H1 (cell line): ENCODE measurements around the gene SPRR3. TPM values are rescaled to one million over a fixed set of nuclear protein-coding genes. Genes with fewer than 3 reads are reported as not detected.
A peak's percentile ranks its signal among the peaks of the same experiment; 100 is the strongest.

ENCODE experiments used
- CTCF ChIA-PET: fragments of 300-600 bp; sonication (Branson Sonifier 250); formaldehyde crosslinking; loops from one replicate; lab custom pipeline; 2021; ENCODE audit not compliant: partially characterized antibody; lab: Charles Lee
- POLR2A ChIA-PET: fragments of 300-600 bp; sonication (Branson Sonifier 250); formaldehyde crosslinking; loops from one replicate; lab custom pipeline; 2021; ENCODE audit warnings: inconsistent platforms; ENCODE audit not compliant: partially characterized antibody; lab: Charles Lee
- DNase-seq, 2 experiments: peaks; one replicate each; pipeline versions ENCODE4 v3.0.0 to v3.0.0-alpha.2; 2010 to 2022; ENCODE audit warnings: low spot score in 2 of 2, low read depth in 1 of 2, mixed read lengths in 1 of 2
- FAIRE-seq: peaks from 2 replicates; lab custom pipeline; 2011; peaks lifted over from hg19 to GRCh38; lab: Jason Lieb, UNC
- H2AFZ ChIP-seq: 2 replicates; pipeline ENCODE4 v1.8.1; 2012; ENCODE audit warnings: low read length, inconsistent platforms
- H2AK5ac ChIP-seq: 2 replicates; pipeline ENCODE4 v1.6.1; 2013; ENCODE audit warnings: low read depth, low read length
- H2BK120ac ChIP-seq: replicated peaks from 2 replicates; pipeline ENCODE3; 2013; ENCODE audit warnings: low read depth, low read length, inconsistent platforms
- H2BK12ac ChIP-seq: 2 replicates; pipeline ENCODE4 v1.6.1; 2013; ENCODE audit warnings: low read depth, low read length
- H2BK15ac ChIP-seq: 2 replicates; pipeline ENCODE4 v1.6.1; 2013; ENCODE audit warnings: low read length
- H2BK20ac ChIP-seq: 2 replicates; pipeline ENCODE4 v1.6.1; 2013; ENCODE audit warnings: low read length
- H2BK5ac ChIP-seq: 2 replicates; pipeline ENCODE4 v1.6.1; 2013; ENCODE audit warnings: low read depth, low read length
- H3K14ac ChIP-seq: 2 replicates; pipeline ENCODE4 v1.6.1; 2013; ENCODE audit warnings: inconsistent platforms; ENCODE audit not compliant: insufficient read length
- H3K18ac ChIP-seq: 2 replicates; pipeline ENCODE4 v1.6.1; 2013; ENCODE audit warnings: low read length; ENCODE audit errors: extremely low read depth
- H3K23ac ChIP-seq: 2 replicates; pipeline ENCODE4 v1.6.1; 2013; ENCODE audit warnings: inconsistent platforms; ENCODE audit not compliant: insufficient read length
- H3K23me2 ChIP-seq: 2 replicates; pipeline ENCODE4 v1.6.1; 2013; ENCODE audit warnings: low read depth, low read length
- H3K27ac ChIP-seq: 2 replicates; pipeline ENCODE4 v1.6.1; 2011; ENCODE audit warnings: low read depth, low read length, inconsistent platforms
- H3K27me3 ChIP-seq, 4 experiments: replicated peaks in 1 of 4; 1 replicate in 1 of 4; 2 replicates in 3 of 4; pipeline versions ENCODE4 v1.6.1 to v1.8.1; 2011 to 2013; ENCODE audit warnings: low read length in 3 of 4, mild to moderate bottlenecking in 3 of 4, inconsistent platforms in 2 of 4, mixed read lengths in 2 of 4, moderate library complexity in 1 of 4; ENCODE audit not compliant: control insufficient read depth in 3 of 4, insufficient read depth in 3 of 4; ENCODE audit errors: extremely low read depth in 1 of 4
- H3K36me3 ChIP-seq, 4 experiments: 2 replicates each; pipeline versions ENCODE4 v1.6.1 to v1.8.1; 2011 to 2013; ENCODE audit warnings: mild to moderate bottlenecking in 4 of 4, low read length in 3 of 4, moderate library complexity in 2 of 4, control low read depth in 1 of 4, inconsistent platforms in 1 of 4; ENCODE audit not compliant: insufficient read depth in 4 of 4, control insufficient read depth in 2 of 4
- H3K4ac ChIP-seq: replicated peaks from 2 replicates; pipeline ENCODE3; 2013; ENCODE audit warnings: low read length, low read depth, mixed read lengths, inconsistent platforms; ENCODE audit not compliant: insufficient read length
- H3K4me1 ChIP-seq, 4 experiments: replicated peaks in 1 of 4; 1 replicate in 1 of 4; 2 replicates in 3 of 4; pipeline versions ENCODE4 v1.6.1 to v1.8.1; 2011 to 2013; ENCODE audit warnings: low read length in 3 of 4, inconsistent platforms in 2 of 4, mixed read lengths in 1 of 4; ENCODE audit not compliant: insufficient read depth in 4 of 4, control insufficient read depth in 3 of 4
- H3K4me2 ChIP-seq, 2 experiments: 2 replicates each; pipeline versions ENCODE4 v1.6.1 to v1.8.1; 2011 to 2013; ENCODE audit warnings: low read depth in 2 of 2, low read length in 2 of 2, control low read depth in 1 of 2, inconsistent platforms in 1 of 2, mild to moderate bottlenecking in 1 of 2; ENCODE audit not compliant: insufficient read depth in 1 of 2
- H3K4me3 ChIP-seq, 4 experiments: fragments of 200-600, 300-600 bp in 1 of 4; sonication (generic), shearing (Covaris generic), sonication (Bioruptor Twin) in 1 of 4; 2 replicates each; pipeline versions ENCODE4 v1.5.1 to v1.8.1; 2011 to 2016; ENCODE audit warnings: low read length in 4 of 4, low read depth in 3 of 4, control low read depth in 2 of 4, inconsistent platforms in 2 of 4, mild to moderate bottlenecking in 2 of 4, mixed read lengths in 1 of 4, moderate library complexity in 1 of 4; ENCODE audit not compliant: insufficient read depth in 2 of 4; ENCODE audit errors: extremely low read depth in 1 of 4
- H3K56ac ChIP-seq: replicated peaks from 2 replicates; pipeline ENCODE3; 2013; ENCODE audit warnings: low read depth, mild to moderate bottlenecking, mixed read lengths, low read length, inconsistent platforms; ENCODE audit not compliant: insufficient read length
- H3K79me1 ChIP-seq: 2 replicates; pipeline ENCODE4 v1.6.1; 2013; ENCODE audit warnings: low read depth, low read length, control low read depth
- H3K79me2 ChIP-seq, 2 experiments: 2 replicates each; pipeline versions ENCODE4 v1.6.1 to v1.8.1; 2012 to 2013; ENCODE audit warnings: low read length in 2 of 2, mild to moderate bottlenecking in 2 of 2, inconsistent platforms in 1 of 2; ENCODE audit not compliant: insufficient read depth in 2 of 2, control insufficient read depth in 1 of 2
- H3K9ac ChIP-seq, 4 experiments: replicated peaks in 1 of 4; 1 replicate in 1 of 4; 2 replicates in 3 of 4; pipeline versions ENCODE4 v1.6.1 to v1.8.1; 2011 to 2013; ENCODE audit warnings: low read depth in 3 of 4, low read length in 3 of 4, control low read depth in 2 of 4, mild to moderate bottlenecking in 2 of 4, moderate library complexity in 2 of 4, inconsistent platforms in 1 of 4; ENCODE audit errors: extremely low read depth in 1 of 4
- H3K9me3 ChIP-seq, 2 experiments: 2 replicates each; pipeline versions ENCODE4 v1.6.1 to v1.8.1; 2012 to 2013; ENCODE audit warnings: mild to moderate bottlenecking in 2 of 2, moderate library complexity in 2 of 2, control low read depth in 1 of 2, inconsistent platforms in 1 of 2, low read depth in 1 of 2, low read length in 1 of 2, mixed read lengths in 1 of 2; ENCODE audit not compliant: insufficient read depth in 2 of 2
- H4K20me1 ChIP-seq, 2 experiments: replicated peaks in 1 of 2; 2 replicates each; pipeline versions ENCODE3 to v1.8.1; 2011 to 2013; ENCODE audit warnings: inconsistent platforms in 2 of 2, low read length in 2 of 2, mild to moderate bottlenecking in 1 of 2; ENCODE audit not compliant: insufficient read depth in 2 of 2, control insufficient read depth in 1 of 2
- H4K5ac ChIP-seq: 2 replicates; pipeline ENCODE4 v1.6.1; 2013; ENCODE audit warnings: low read length, low read depth, mixed read lengths, inconsistent platforms; ENCODE audit not compliant: insufficient read length
- H4K8ac ChIP-seq: 2 replicates; pipeline ENCODE4 v1.8.0; 2013; ENCODE audit warnings: mild to moderate bottlenecking, moderate library complexity, low read length, inconsistent platforms; ENCODE audit not compliant: insufficient read depth; ENCODE audit errors: extremely low read depth
- H4K91ac ChIP-seq: replicated peaks from 2 replicates; pipeline ENCODE3; 2013; ENCODE audit warnings: low read length, mixed read lengths, inconsistent platforms; ENCODE audit not compliant: insufficient read length
- BCL11A ChIP-seq, 2 experiments: IDR thresholded peaks; one replicate each; pipeline ENCODE4 v1.6.1; 2011; ENCODE audit warnings: low read depth in 2 of 2, low read length in 2 of 2, mild to moderate bottlenecking in 2 of 2
- CBX8 ChIP-seq: fragments of 300-800, 300-1000 bp; sonication (generic); IDR thresholded peaks from 2 replicates; pipeline ENCODE4 v1.7.1; 2016; ENCODE audit warnings: low read depth, low read length, borderline replicate concordance
- CHD2 ChIP-seq: IDR thresholded peaks from 2 replicates; pipeline ENCODE4 v1.6.1; 2012; ENCODE audit warnings: low read length, improper control_type of control experiment
- CTBP2 ChIP-seq: IDR thresholded peaks from 2 replicates; pipeline ENCODE4 v1.7.0; 2011; ENCODE audit warnings: borderline replicate concordance, mild to moderate bottlenecking, moderate library complexity, mixed read lengths, low read length; ENCODE audit not compliant: insufficient read depth, insufficient read length
- HDAC2 ChIP-seq, 2 experiments: fragments of 300-600 bp in 1 of 2; sonication (generic) in 1 of 2; IDR thresholded peaks; 2 replicates each; pipeline ENCODE4 v1.6.1; 2011 to 2012; ENCODE audit warnings: low read depth in 2 of 2, low read length in 2 of 2, mild to moderate bottlenecking in 2 of 2, moderate library complexity in 2 of 2, borderline replicate concordance in 1 of 2, inconsistent platforms in 1 of 2
- HDAC6 ChIP-seq: IDR thresholded peaks from one replicate; pipeline ENCODE4 v1.7.1; 2012; ENCODE audit warnings: low read depth, mild to moderate bottlenecking, inconsistent platforms, low read length, moderate library complexity
- KDM4A ChIP-seq: IDR thresholded peaks from one replicate; pipeline ENCODE4 v1.7.1; 2012; ENCODE audit warnings: low read depth, mild to moderate bottlenecking, moderate library complexity, low read length, inconsistent platforms; ENCODE audit not compliant: severe bottlenecking
- NRF1 ChIP-seq: IDR thresholded peaks from 2 replicates; pipeline ENCODE4 v1.6.1; 2011; ENCODE audit warnings: mild to moderate bottlenecking, low read depth, low read length, improper control_type of control experiment
- POLR2AphosphoS5 ChIP-seq: IDR thresholded peaks from 2 replicates; pipeline ENCODE4 v1.6.1; 2011; ENCODE audit warnings: low read depth, low read length
- SIN3A ChIP-seq, 2 experiments: IDR thresholded peaks in 1 of 2; conservative IDR thresholded peaks in 1 of 2; 2 replicates each; pipeline ENCODE4 v1.6.1; 2011 to 2012; ENCODE audit warnings: low read length in 2 of 2, improper control_type of control experiment in 1 of 2, low read depth in 1 of 2, mild to moderate bottlenecking in 1 of 2
- SIRT6 ChIP-seq: IDR thresholded peaks from one replicate; pipeline ENCODE4 v1.7.1; 2012; ENCODE audit warnings: low read length, inconsistent platforms
- TBP ChIP-seq: IDR thresholded peaks from 2 replicates; pipeline ENCODE4 v1.6.1; 2011; ENCODE audit warnings: low read depth, low read length, improper control_type of control experiment
- USF2 ChIP-seq: IDR thresholded peaks from 2 replicates; pipeline ENCODE4 v1.6.1; 2011; ENCODE audit warnings: low read length, improper control_type of control experiment
- WGBS, 2 experiments: shearing (Covaris generic) in 1 of 2; methylation state at CpG; one replicate each; pipeline versions ENCODE4 v1.1.6 to v1.1.7; 2013 to 2015; ENCODE audit warnings: low lambda C conversion rate in 2 of 2, mixed read lengths in 2 of 2, inconsistent platforms in 1 of 2, low coverage in 1 of 2, missing lambda C conversion rate in 1 of 2; ENCODE audit not compliant: insufficient replicate concordance in 2 of 2, insufficient coverage in 1 of 2, insufficient read length in 1 of 2; ENCODE audit errors: extremely low coverage in 1 of 2, missing lambda C conversion rate in 1 of 2; 5-methylcytosine and 5-hydroxymethylcytosine counted together
- polyA plus RNA-seq, 7 experiments: library from polyadenylated mRNA; depleted of rRNA in 3 of 7; stranded (reverse) in 5 of 7; unstranded in 2 of 7; fragments of >200 nt in 5 of 7; fragments of 200-250 nt in 2 of 7; gene quantifications; 1 replicate in 5 of 7; 2 replicates in 1 of 7; 4 replicates in 1 of 7; pipeline versions ENCODE4 v1.2.1 to v1.2.3, GENCODE V29; 2011 to 2013; ENCODE audit warnings: missing spikeins in 2 of 7, mixed read lengths in 2 of 7
- total RNA-seq: library from RNA; stranded (reverse); fragmentation: NEBNext Ultra II Directional; extraction: Animal tissue kit (Norgen Biotek cat#: 25700); gene quantifications from 2 replicates; pipeline ENCODE4 v1.2.1, GENCODE V29; 2021

The SPRR3 gene
- total and polyA plus RNA-seq, 2 of the 8 experiments (the other 6 are each of a cell fraction or from before 2014, with no cell fraction given), result not detected

- no peak overlapping the region for H3K56ac ChIP-seq
- H3K79me1 ChIP-seq, result no peaks in the 10 kb centered on the region
- no peak overlapping the region for H3K27ac ChIP-seq
- H3K4me1 ChIP-seq, result no peaks in the 10 kb centered on the region
- no peak overlapping the region for H3K14ac ChIP-seq
- ChIA-PET POLR2A (no interaction called here), CTCF (interaction anchor here (1.3 to 1.8 kb wide), 4 partner anchors 9 to 239 kb away, joined by 3 to 7 read pairs (median 4); no protein-coding TSS in a partner anchor)
- DNase-seq, result peak in 1 of 2 experiments; percentile 27
- no peak overlapping the region for H3K4ac ChIP-seq
- no peaks in the 10 kb centered on the region for H3K79me2 ChIP-seq
- H3K36me3 ChIP-seq, result no peaks in the 10 kb centered on the region
- H3K4me2 ChIP-seq, result no peak overlapping the region
- no peak overlapping the region for H4K8ac ChIP-seq
- H3K9me3 ChIP-seq, result peaks cover 0 to 5% of the 10 kb centered on the region in 2 experiments; a peak in 1 of 4 replicates
- H3K23ac ChIP-seq, result no peak overlapping the region
- H3K18ac ChIP-seq, result no peak overlapping the region
- 93% methylated on average over 7 of the region's 7 CpGs; no CpG with 5 or more reads in 1 of the 2 experiments for WGBS, 2 experiments
- no peak overlapping the region for H2BK15ac ChIP-seq
- H2BK12ac ChIP-seq, result no peak overlapping the region
- H2BK5ac ChIP-seq, result no peak overlapping the region
- H4K5ac ChIP-seq, result no peak overlapping the region
- H2AFZ ChIP-seq, result no peak overlapping the region
- no peak overlapping the region for H4K91ac ChIP-seq
- H3K23me2 ChIP-seq, result no peaks in the 10 kb centered on the region; the same call in 1 of the 2 replicates
- no peak for FAIRE-seq
- H3K4me3 ChIP-seq, result no peak overlapping the region
- no peak overlapping the region for H2BK20ac ChIP-seq
- H2BK120ac ChIP-seq, result no peak overlapping the region
- no peaks in the 10 kb centered on the region for H4K20me1 ChIP-seq
- no peak overlapping the region for H2AK5ac ChIP-seq
- H3K9ac ChIP-seq, result no peak overlapping the region
- H3K27me3 ChIP-seq, result no peaks in the 10 kb centered on the region
- no peak for TF ChIP-seq NRF1
- TF ChIP-seq SIRT6, result no peak
- no peak for TF ChIP-seq KDM4A
- no peak for TF ChIP-seq BCL11A (IDR thresholded peaks at IDR 0.05; ENCODE audit: low read depth in 2 of 2, low read length in 2 of 2)
- TF ChIP-seq TBP, result no peak
- no peak for TF ChIP-seq CTBP2
- TF ChIP-seq HDAC2 (IDR thresholded peaks at IDR 0.05; ENCODE audit: borderline replicate concordance in 1 of 2, low read depth in 2 of 2, low read length in 2 of 2), result no peak
- TF ChIP-seq USF2, result no peak
- no peak for TF ChIP-seq SIN3A (conservative IDR thresholded peaks at IDR 0.05 in 1 of 2, IDR thresholded peaks at IDR 0.05 in 1 of 2; ENCODE audit: low read depth in 1 of 2, low read length in 2 of 2)
- no peak for TF ChIP-seq HDAC6
- no peak for TF ChIP-seq POLR2AphosphoS5
- TF ChIP-seq CBX8, result no peak
- TF ChIP-seq CHD2, result no peak
Observed at GRCh38 chr1:152953761-152954160, 47.8 kb upstream of the SPRR3 start.
